Endodermal cell (in vitro differentiated cells): ENCODE results near the gene RND3. TPM values are rescaled to one million over a fixed set of nuclear protein-coding genes. Genes with fewer than 3 reads are reported as not detected.

ENCODE experiments used
- DNase-seq: peaks from one replicate; pipeline ENCODE4 v3.0.0-alpha.2; 2017
- H3K27ac ChIP-seq: 2 replicates; pipeline ENCODE4 v1.5.1; 2013; ENCODE audit warnings: mild to moderate bottlenecking, low read depth, low read length, moderate library complexity
- H3K27me3 ChIP-seq: 2 replicates; pipeline ENCODE4 v1.6.1; 2013; ENCODE audit warnings: mild to moderate bottlenecking, low read length, moderate library complexity; ENCODE audit not compliant: insufficient read depth, control insufficient read depth, poor library complexity, severe bottlenecking
- H3K36me3 ChIP-seq: 2 replicates; pipeline ENCODE4 v1.7.0; 2013; ENCODE audit warnings: mild to moderate bottlenecking, low read length, moderate library complexity; ENCODE audit not compliant: control insufficient read depth, insufficient read depth
- H3K4me1 ChIP-seq: one replicate; pipeline ENCODE4 v1.7.0; 2013; ENCODE audit warnings: low read length; ENCODE audit not compliant: control insufficient read depth, insufficient read depth
- H3K4me3 ChIP-seq: 2 replicates; pipeline ENCODE4 v1.5.1; 2013; ENCODE audit warnings: mild to moderate bottlenecking, low read length, moderate library complexity
- H3K9ac ChIP-seq: 2 replicates; pipeline ENCODE4 v1.6.1; 2013; ENCODE audit warnings: mild to moderate bottlenecking, low read length, moderate library complexity; ENCODE audit not compliant: poor library complexity, severe bottlenecking; ENCODE audit errors: extremely low read depth
- H3K9me3 ChIP-seq: 2 replicates; pipeline ENCODE4 v1.6.1; 2013; ENCODE audit warnings: mild to moderate bottlenecking, low read length, moderate library complexity; ENCODE audit not compliant: control insufficient read depth
- H3K27ac Mint-ChIP-seq: 2 replicates; pipeline ENCODE4 v1.8.0; 2020; ENCODE audit warnings: mixed read lengths
- H3K27me3 Mint-ChIP-seq: 2 replicates; pipeline ENCODE4 v1.8.0; 2021; ENCODE audit warnings: mild to moderate bottlenecking, mixed read lengths; ENCODE audit not compliant: insufficient read depth
- H3K36me3 Mint-ChIP-seq: 2 replicates; pipeline ENCODE4 v1.8.0; 2020; ENCODE audit warnings: low read depth, mixed read lengths
- H3K4me1 Mint-ChIP-seq: 2 replicates; pipeline ENCODE4 v1.8.0; 2020; ENCODE audit warnings: mixed read lengths
- H3K4me3 Mint-ChIP-seq: 2 replicates; pipeline ENCODE4 v1.8.0; 2020; ENCODE audit warnings: mild to moderate bottlenecking, moderate library complexity, mixed read lengths
- H3K9me3 Mint-ChIP-seq: 2 replicates; pipeline ENCODE4 v1.8.0; 2020; ENCODE audit warnings: mild to moderate bottlenecking, mixed read lengths
- CTCF ChIP-seq: fragments of 200-600 bp; sonication (generic); conservative IDR thresholded peaks from 2 replicates; pipeline ENCODE4 v1.5.0; 2021; ENCODE audit warnings: antibody characterized with exemption, mild to moderate bottlenecking
- WGBS, 2 experiments: methylation state at CpG; one replicate each; pipeline versions ENCODE4 v1.1.5 to v1.1.7; 2013; ENCODE audit warnings: missing lambda C conversion rate in 2 of 2, mixed read lengths in 1 of 2; ENCODE audit not compliant: insufficient coverage in 1 of 2, insufficient read length in 1 of 2; 5-methylcytosine and 5-hydroxymethylcytosine counted together
- total RNA-seq, 2 donors: library from RNA; stranded (reverse); fragmentation: NEBNext Ultra II Directional in 1 of 2; extraction: Animal tissue kit (Norgen Biotek cat#: 25700) in 1 of 2; gene quantifications; 2 replicates in 1 of 2; 3 replicates in 1 of 2; pipeline ENCODE4 v1.2.1, GENCODE V29; 2021

Gene RND3
- total RNA-seq, 2 donors from 2014 or later, result 1.3 to 7.8 TPM

- peaks cover 5% of the 10 kb centered on the region for H3K36me3 Mint-ChIP-seq
- Histone ChIP-seq H3K27me3 (no peaks in the 10 kb centered on the region), H3K4me3 (no peak overlapping the region), H3K27ac (no peak overlapping the region), H3K9me3 (peaks cover 3% of the 10 kb centered on the region), H3K9ac (no peak overlapping the region), H3K36me3 (no peaks in the 10 kb centered on the region), H3K4me1 (no peaks in the 10 kb centered on the region)
- H3K27ac Mint-ChIP-seq, result no peak overlapping the region
- no peak for TF ChIP-seq CTCF
- H3K4me3 Mint-ChIP-seq, result no peak overlapping the region
- 94 to 98% methylated on average over 3 to 4 of the region's 4 CpGs for WGBS, 2 experiments
- peaks cover 2% of the 10 kb centered on the region for H3K27me3 Mint-ChIP-seq
- DNase-seq, result no peak
- H3K9me3 Mint-ChIP-seq, result peaks cover 12% of the 10 kb centered on the region
- no peaks in the 10 kb centered on the region for H3K4me1 Mint-ChIP-seq
Observed at GRCh38 chr2:150522269-150522668, 34.8 kb upstream of the RND3 start.

GRCh38 chr2:150520887-150521664, 33.6 kb upstream of the RND3 start:
- DNase-seq, result no peak
- H3K36me3 Mint-ChIP-seq, result peaks cover 5% of the 10 kb centered on the region
- H3K4me1 Mint-ChIP-seq, result no peaks in the 10 kb centered on the region
- peaks cover 12% of the 10 kb centered on the region for H3K9me3 Mint-ChIP-seq
- 78 to 92% methylated on average over 4 of the region's 4 CpGs for WGBS, 2 experiments
- no peak overlapping the region for H3K9ac ChIP-seq
- no peaks in the 10 kb centered on the region for H3K4me1 ChIP-seq
- no peak for TF ChIP-seq CTCF
- no peak overlapping the region for H3K27ac ChIP-seq
- H3K4me3 Mint-ChIP-seq, result no peak overlapping the region
- H3K9me3 ChIP-seq, result peaks cover 3% of the 10 kb centered on the region
- no peaks in the 10 kb centered on the region for H3K27me3 ChIP-seq
- H3K27me3 Mint-ChIP-seq, result peaks cover 2% of the 10 kb centered on the region
- no peak overlapping the region for H3K4me3 ChIP-seq
- H3K27ac Mint-ChIP-seq, result no peak overlapping the region
- no peaks in the 10 kb centered on the region for H3K36me3 ChIP-seq

- H3K27ac ChIP-seq, result no peak overlapping the region
- Mint-ChIP-seq H3K4me3 (no peak overlapping the region), H3K36me3 (peaks cover 5% of the 10 kb centered on the region), H3K4me1 (no peaks in the 10 kb centered on the region), H3K9me3 (peaks cover 12% of the 10 kb centered on the region), H3K27ac (no peak overlapping the region), H3K27me3 (peaks cover 2% of the 10 kb centered on the region)
- no peaks in the 10 kb centered on the region for H3K36me3 ChIP-seq
- no peak overlapping the region for H3K9ac ChIP-seq
- peaks cover 3% of the 10 kb centered on the region for H3K9me3 ChIP-seq
- WGBS, 2 experiments, result 84 to 91% methylated on average over 2 to 4 of the region's 4 CpGs
- no peaks in the 10 kb centered on the region for H3K4me1 ChIP-seq
- DNase-seq, result no peak
- TF ChIP-seq CTCF, result no peak
- H3K27me3 ChIP-seq, result no peaks in the 10 kb centered on the region
- no peak overlapping the region for H3K4me3 ChIP-seq
Observed at GRCh38 chr2:150520033-150520432, 32.6 kb upstream of the RND3 start.
